Neural cell (in vitro differentiated cells): ENCODE measurements around the gene PTEN. TPM values are rescaled to one million over a fixed set of nuclear protein-coding genes. Genes with fewer than 3 reads are reported as not detected.

Experiments
- H2AFZ ChIP-seq: fragments of 200-600, 300-800 bp; sonication (generic), shearing (Covaris generic); 2 replicates; pipeline ENCODE4 v1.6.0; 2014; ENCODE audit warnings: low read depth, mild to moderate bottlenecking, antibody characterized with exemption, low read length, moderate library complexity
- H3F3A ChIP-seq: fragments of 200-600 bp; shearing (Covaris generic); 2 replicates; pipeline ENCODE4 v1.6.1; 2016; ENCODE audit warnings: mild to moderate bottlenecking, moderate library complexity, mixed read lengths, antibody characterized with exemption, low read length; ENCODE audit not compliant: insufficient read depth, poor library complexity, severe bottlenecking
- H3K27ac ChIP-seq: fragments of 200-600, 300-800 bp; sonication (generic), shearing (Covaris generic); 2 replicates; pipeline ENCODE4 v1.5.1; 2014; ENCODE audit warnings: mild to moderate bottlenecking, low read length, moderate library complexity
- H3K27me3 ChIP-seq: fragments of 300-800, 200-600 bp; sonication (generic), shearing (Covaris generic); 2 replicates; pipeline ENCODE4 v1.6.0; 2014; ENCODE audit warnings: mild to moderate bottlenecking, low read depth, low read length, moderate library complexity; ENCODE audit not compliant: insufficient read depth
- H3K36me3 ChIP-seq: fragments of 300-800, 200-600 bp; sonication (generic), shearing (Covaris generic); 2 replicates; pipeline ENCODE4 v1.5.1; 2014; ENCODE audit warnings: mild to moderate bottlenecking, antibody characterized with exemption, low read length, moderate library complexity; ENCODE audit not compliant: insufficient read depth
- H3K4me2 ChIP-seq: fragments of 300-800, 200-600 bp; sonication (generic), shearing (Covaris generic); 2 replicates; pipeline ENCODE4 v1.6.0; 2014; ENCODE audit warnings: mild to moderate bottlenecking, low read length
- H3K4me3 ChIP-seq: fragments of 300-800, 200-600 bp; sonication (generic), shearing (Covaris generic); 2 replicates; pipeline ENCODE4 v1.5.1; 2014; ENCODE audit warnings: mild to moderate bottlenecking, low read length, moderate library complexity
- H3K79me2 ChIP-seq: fragments of 200-600 bp; shearing (Covaris generic); replicated peaks from 2 replicates; pipeline ENCODE4 v1.6.0; 2014; ENCODE audit warnings: mild to moderate bottlenecking, low read length, moderate library complexity; ENCODE audit not compliant: insufficient read depth
- H3K9ac ChIP-seq: fragments of 300-800, 200-600 bp; sonication (generic), shearing (Covaris generic); 2 replicates; pipeline ENCODE4 v1.6.1; 2016; ENCODE audit warnings: mild to moderate bottlenecking, low read length, mixed read lengths
- H3K9me2 ChIP-seq: fragments of 200-600 bp; shearing (Covaris generic); 2 replicates; pipeline ENCODE4 v1.6.1; 2016; ENCODE audit warnings: mild to moderate bottlenecking, low read length, mixed read lengths; ENCODE audit not compliant: insufficient read depth
- H3K9me3 ChIP-seq: fragments of 200-600, 300-800 bp; sonication (generic), shearing (Covaris generic); 2 replicates; pipeline ENCODE4 v1.6.1; 2016; ENCODE audit warnings: mild to moderate bottlenecking, mixed run types, low read length, moderate library complexity, mixed read lengths
- H4K20me1 ChIP-seq: fragments of 200-600 bp; shearing (Covaris generic); 2 replicates; pipeline ENCODE4 v1.6.1; 2016; ENCODE audit warnings: mild to moderate bottlenecking, mixed run types; ENCODE audit not compliant: insufficient read depth
- EP300 ChIP-seq: fragments of 450-650 bp; conservative IDR thresholded peaks from 2 replicates; pipeline ENCODE4 v1.6.1; 2014; ENCODE audit warnings: antibody characterized with exemption, mild to moderate bottlenecking, moderate library complexity; ENCODE audit not compliant: poor library complexity, severe bottlenecking
- EZH2 ChIP-seq: fragments of 200-600, 300-800 bp; shearing (Covaris generic), sonication (generic); IDR thresholded peaks from 2 replicates; pipeline ENCODE4 v1.6.1; 2014; ENCODE audit warnings: antibody characterized with exemption, low read length, borderline replicate concordance, mild to moderate bottlenecking; ENCODE audit not compliant: insufficient read depth, poor library complexity, severe bottlenecking
- MXI1 ChIP-seq: fragments of 450-650 bp; conservative IDR thresholded peaks from 2 replicates; pipeline ENCODE4 v1.6.1; 2014; ENCODE audit warnings: antibody characterized with exemption, mild to moderate bottlenecking; ENCODE audit not compliant: poor library complexity, severe bottlenecking
- POLR2AphosphoS5 ChIP-seq: IDR thresholded peaks from 2 replicates; pipeline ENCODE4 v1.6.1; 2012
- RAD21 ChIP-seq: fragments of 450-650 bp; conservative IDR thresholded peaks from 2 replicates; pipeline ENCODE4 v1.6.1; 2014; ENCODE audit warnings: antibody characterized with exemption, mild to moderate bottlenecking, moderate library complexity
- SMC3 ChIP-seq: fragments of 450-650 bp; conservative IDR thresholded peaks from 2 replicates; pipeline ENCODE4 v1.6.1; 2014; ENCODE audit warnings: antibody characterized with exemption, mild to moderate bottlenecking, moderate library complexity; ENCODE audit not compliant: poor library complexity
- TAF1 ChIP-seq: IDR thresholded peaks from 2 replicates; pipeline ENCODE4 v1.6.1; 2012; ENCODE audit warnings: low read depth
- polyA plus RNA-seq: library from polyadenylated mRNA; depleted of rRNA; stranded (reverse); fragments of >200 nt; gene quantifications from 2 replicates; pipeline ENCODE4 v1.2.3, GENCODE V29; 2014
- TF ChIP-seq, protein P1 (sequence below): IDR thresholded peaks from 2 replicates; pipeline ENCODE4 v1.6.1; 2012; ENCODE audit warnings: borderline replicate concordance
- TF ChIP-seq, protein P2 (sequence below): fragments of 450-650 bp; IDR thresholded peaks from 2 replicates; pipeline ENCODE4 v1.5.1; 2014; ENCODE audit warnings: antibody characterized with exemption, mild to moderate bottlenecking, moderate library complexity; ENCODE audit not compliant: poor library complexity, severe bottlenecking

The PTEN gene
- polyA plus RNA-seq, 1 donor from 2014 or later: 47.3 TPM

DNA sequence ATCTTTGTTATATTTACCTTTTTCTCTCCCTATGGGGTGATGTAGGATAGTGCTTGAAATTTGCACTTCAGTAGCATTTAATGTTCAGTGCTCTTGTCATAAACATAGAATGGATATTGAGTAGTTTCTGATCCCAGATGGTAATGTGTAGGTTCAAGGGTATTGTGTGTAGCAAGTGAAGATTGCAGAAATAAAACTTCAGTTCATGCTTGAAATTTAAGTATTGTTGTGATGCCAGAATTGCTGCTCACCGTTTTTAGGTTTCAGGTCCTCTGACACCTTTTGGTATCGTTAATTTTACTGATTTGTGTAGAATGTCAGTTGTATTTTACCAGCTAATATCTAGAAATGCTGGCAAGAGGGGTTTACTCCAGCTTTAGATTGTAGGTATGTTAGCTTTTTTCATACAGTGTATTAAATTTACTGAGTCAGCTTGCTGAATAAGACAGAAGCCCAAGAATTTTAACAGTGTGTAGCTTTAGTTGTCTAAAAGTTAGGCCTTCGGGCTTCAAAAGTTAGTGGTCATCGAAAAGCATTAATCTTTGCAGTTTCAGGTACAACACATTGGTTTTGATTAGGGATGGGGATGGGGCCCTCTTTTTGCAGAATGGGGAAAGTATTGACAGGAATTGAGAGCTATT lies 1.9 kb downstream of the PTEN start:
- H3K9ac ChIP-seq: peak overlapping the region; percentile 98
- H3K4me2 ChIP-seq: peak overlapping the region; percentile 81
- no peaks in the 10 kb centered on the region for H3K36me3 ChIP-seq
- H3K27ac ChIP-seq: peak overlapping the region; percentile 99
- no peaks in the 10 kb centered on the region for H3K27me3 ChIP-seq
- H3K9me2 ChIP-seq: no peaks in the 10 kb centered on the region
- no peaks in the 10 kb centered on the region for H3K9me3 ChIP-seq
- peak overlapping the region; percentile 80 for H3K4me3 ChIP-seq
- H2AFZ ChIP-seq: no peak overlapping the region
- H4K20me1 ChIP-seq: peaks cover 31% of the 10 kb centered on the region
- TF ChIP-seq, protein P1, sequence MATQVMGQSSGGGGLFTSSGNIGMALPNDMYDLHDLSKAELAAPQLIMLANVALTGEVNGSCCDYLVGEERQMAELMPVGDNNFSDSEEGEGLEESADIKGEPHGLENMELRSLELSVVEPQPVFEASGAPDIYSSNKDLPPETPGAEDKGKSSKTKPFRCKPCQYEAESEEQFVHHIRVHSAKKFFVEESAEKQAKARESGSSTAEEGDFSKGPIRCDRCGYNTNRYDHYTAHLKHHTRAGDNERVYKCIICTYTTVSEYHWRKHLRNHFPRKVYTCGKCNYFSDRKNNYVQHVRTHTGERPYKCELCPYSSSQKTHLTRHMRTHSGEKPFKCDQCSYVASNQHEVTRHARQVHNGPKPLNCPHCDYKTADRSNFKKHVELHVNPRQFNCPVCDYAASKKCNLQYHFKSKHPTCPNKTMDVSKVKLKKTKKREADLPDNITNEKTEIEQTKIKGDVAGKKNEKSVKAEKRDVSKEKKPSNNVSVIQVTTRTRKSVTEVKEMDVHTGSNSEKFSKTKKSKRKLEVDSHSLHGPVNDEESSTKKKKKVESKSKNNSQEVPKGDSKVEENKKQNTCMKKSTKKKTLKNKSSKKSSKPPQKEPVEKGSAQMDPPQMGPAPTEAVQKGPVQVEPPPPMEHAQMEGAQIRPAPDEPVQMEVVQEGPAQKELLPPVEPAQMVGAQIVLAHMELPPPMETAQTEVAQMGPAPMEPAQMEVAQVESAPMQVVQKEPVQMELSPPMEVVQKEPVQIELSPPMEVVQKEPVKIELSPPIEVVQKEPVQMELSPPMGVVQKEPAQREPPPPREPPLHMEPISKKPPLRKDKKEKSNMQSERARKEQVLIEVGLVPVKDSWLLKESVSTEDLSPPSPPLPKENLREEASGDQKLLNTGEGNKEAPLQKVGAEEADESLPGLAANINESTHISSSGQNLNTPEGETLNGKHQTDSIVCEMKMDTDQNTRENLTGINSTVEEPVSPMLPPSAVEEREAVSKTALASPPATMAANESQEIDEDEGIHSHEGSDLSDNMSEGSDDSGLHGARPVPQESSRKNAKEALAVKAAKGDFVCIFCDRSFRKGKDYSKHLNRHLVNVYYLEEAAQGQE: no peak
- TF ChIP-seq MXI1 (no peak), TAF1 (no peak), SMC3 (no peak), EZH2 (no peak), RAD21 (no peak), POLR2AphosphoS5 (no peak), EP300 (no peak)
- TF ChIP-seq, protein P2, sequence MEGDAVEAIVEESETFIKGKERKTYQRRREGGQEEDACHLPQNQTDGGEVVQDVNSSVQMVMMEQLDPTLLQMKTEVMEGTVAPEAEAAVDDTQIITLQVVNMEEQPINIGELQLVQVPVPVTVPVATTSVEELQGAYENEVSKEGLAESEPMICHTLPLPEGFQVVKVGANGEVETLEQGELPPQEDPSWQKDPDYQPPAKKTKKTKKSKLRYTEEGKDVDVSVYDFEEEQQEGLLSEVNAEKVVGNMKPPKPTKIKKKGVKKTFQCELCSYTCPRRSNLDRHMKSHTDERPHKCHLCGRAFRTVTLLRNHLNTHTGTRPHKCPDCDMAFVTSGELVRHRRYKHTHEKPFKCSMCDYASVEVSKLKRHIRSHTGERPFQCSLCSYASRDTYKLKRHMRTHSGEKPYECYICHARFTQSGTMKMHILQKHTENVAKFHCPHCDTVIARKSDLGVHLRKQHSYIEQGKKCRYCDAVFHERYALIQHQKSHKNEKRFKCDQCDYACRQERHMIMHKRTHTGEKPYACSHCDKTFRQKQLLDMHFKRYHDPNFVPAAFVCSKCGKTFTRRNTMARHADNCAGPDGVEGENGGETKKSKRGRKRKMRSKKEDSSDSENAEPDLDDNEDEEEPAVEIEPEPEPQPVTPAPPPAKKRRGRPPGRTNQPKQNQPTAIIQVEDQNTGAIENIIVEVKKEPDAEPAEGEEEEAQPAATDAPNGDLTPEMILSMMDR: no peak
- H3K79me2 ChIP-seq: peaks cover 61% of the 10 kb centered on the region
- H3F3A ChIP-seq: peaks cover 10% of the 10 kb centered on the region

DNA sequence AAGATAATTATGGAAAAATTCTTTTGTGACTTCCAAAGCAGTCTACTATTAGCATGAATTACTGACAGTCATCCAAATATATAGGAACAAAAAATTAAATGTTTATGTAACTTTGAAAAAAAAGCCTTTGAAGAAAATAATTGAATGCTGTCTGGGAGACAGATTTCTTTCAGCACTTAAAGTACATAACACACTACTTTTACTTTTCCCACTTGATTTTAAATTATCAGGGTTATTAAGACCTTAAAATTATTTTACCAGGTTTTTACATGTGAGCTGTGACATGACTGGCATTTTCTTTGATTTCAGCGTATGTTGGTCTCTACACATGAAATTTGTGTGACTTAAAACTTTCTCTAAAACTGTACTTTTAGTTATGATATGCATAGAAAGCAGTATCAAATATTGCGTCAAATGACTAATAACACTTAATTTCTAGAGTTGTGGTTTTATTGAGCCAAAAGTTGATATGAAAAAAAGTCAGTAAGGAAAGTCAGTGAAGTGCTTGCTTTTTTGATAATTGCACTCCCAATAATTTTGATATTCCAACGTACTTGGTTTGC lies 3.1 kb downstream of the PTEN start:
- Histone ChIP-seq H3F3A (peaks cover 7% of the 10 kb centered on the region), H3K9me3 (no peaks in the 10 kb centered on the region), H3K9me2 (no peaks in the 10 kb centered on the region), H3K27me3 (no peaks in the 10 kb centered on the region), H3K4me3 (peak overlapping the region; percentile 80), H4K20me1 (peaks cover 31% of the 10 kb centered on the region), H2AFZ (no peak overlapping the region), H3K4me2 (peak overlapping the region; percentile 81), H3K79me2 (peaks cover 72% of the 10 kb centered on the region), H3K9ac (peak overlapping the region; percentile 11), H3K36me3 (no peaks in the 10 kb centered on the region), H3K27ac (no peak overlapping the region)
- TF ChIP-seq RAD21: no peak
- TF ChIP-seq TAF1: no peak
- TF ChIP-seq EP300: no peak
- no peak for TF ChIP-seq MXI1
- TF ChIP-seq, protein P2: no peak
- no peak for TF ChIP-seq POLR2AphosphoS5
- TF ChIP-seq EZH2: no peak
- TF ChIP-seq, protein P1: no peak
- no peak for TF ChIP-seq SMC3
